Measurements from ENCODE around the gene MREG.
A peak's percentile ranks its signal among the peaks of the same experiment; 100 is the strongest.
"Not testable (repeated sequence)": the region's sequence is repeated elsewhere in the genome, so short reads cannot be mapped to it uniquely, and the experiment has no call there.

MREG gene

DNA sequence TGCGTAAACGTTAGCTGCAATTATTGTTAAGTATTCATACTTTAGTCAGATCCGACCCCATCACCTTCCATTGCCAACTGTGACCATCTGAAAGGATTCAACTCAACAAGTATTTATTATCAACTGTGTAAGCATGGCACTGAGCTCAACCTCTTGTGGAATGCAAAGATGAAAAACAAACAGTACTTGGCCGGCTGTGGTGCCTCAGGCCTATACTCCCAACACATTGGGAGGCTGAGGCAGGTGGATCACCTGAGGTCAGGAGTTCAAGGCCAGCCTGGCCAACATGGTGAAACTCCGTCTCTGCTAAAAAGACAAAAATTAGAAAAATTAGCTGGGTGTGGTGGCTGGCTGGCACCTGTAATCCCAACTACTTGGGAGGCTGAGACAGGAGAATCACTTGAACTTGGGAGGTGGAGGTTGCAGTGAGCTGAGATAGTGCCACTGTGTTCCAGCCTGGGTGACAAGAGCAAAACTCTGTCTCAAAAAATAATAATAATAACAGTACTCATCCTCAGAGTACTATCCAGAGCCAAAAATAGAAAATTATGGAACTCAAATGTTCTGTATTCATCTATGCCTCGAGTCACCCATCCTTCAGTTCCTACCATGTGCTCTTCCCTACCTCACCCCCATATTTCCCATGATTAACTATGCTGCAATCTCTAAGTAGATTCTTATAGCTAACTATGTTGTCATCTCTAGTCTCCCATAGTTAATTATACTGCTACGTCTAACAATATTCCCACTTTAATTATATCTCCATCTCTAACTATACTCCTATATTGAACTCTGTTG is 8.6 kb upstream of the MREG start:
- DNase-seq (ENCODE audit: low spot score), result no peak

DNA sequence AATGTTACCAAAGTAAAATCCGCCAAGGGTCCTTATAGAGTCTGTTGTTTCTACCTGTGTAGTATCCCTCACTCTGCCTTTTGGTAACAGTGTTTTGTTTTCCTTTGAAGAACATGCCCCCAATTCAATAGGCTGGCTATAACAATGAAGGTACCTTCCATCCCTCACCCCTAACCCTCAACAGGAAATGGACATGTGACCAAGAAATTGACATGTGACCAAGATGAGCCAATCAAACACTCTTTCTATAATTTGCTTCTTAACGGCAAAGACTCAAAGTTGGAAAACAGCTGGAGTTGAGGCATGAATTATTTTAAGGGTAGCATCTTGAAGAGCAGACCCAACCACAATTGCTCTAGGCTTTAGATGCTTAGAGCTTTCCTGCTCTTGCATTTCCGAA is 5.4 kb upstream of the MREG start:
- DNase-seq (ENCODE audit: low spot score), result no peak

DNA sequence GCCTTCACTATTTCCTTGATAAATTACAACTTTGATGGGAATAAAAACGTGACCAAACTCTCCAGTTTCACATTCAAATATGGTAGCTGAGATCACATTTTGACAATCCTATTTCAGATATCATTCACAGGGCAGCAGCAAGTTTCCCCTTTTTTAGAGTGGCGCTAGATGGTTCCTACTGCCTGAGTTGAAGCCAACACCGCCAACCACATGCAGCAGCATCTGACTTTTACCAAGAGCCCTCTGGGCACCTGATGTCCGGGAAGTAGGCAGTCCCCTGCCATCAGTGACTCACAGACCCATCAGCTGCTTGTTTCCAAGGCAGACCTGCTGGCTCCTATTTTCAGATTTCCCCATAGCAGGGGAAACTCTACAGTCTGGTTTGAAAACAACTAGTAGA is 4.0 kb upstream of the MREG start:
- no peak for DNase-seq (ENCODE audit: low spot score)

DNA sequence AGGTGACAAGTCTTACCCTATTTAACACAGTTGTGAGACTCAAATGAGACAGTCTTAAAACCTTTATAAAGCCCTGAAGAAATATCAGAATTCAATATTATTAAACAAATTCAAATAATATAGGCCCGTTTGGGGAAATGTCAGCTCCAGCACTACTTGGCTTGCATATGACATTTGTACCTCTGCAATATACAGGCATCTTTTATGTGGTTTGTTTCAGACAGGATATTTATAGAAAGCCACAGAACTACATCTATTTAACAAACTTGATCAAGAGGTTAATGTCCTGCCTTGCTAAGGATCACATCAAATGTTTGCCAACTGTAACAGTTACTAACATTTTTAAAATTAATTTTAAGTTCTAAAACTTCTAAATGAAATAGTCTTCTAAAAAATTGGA is 3.2 kb upstream of the MREG start:
- DNase-seq (ENCODE audit: low spot score), result no peak

DNA sequence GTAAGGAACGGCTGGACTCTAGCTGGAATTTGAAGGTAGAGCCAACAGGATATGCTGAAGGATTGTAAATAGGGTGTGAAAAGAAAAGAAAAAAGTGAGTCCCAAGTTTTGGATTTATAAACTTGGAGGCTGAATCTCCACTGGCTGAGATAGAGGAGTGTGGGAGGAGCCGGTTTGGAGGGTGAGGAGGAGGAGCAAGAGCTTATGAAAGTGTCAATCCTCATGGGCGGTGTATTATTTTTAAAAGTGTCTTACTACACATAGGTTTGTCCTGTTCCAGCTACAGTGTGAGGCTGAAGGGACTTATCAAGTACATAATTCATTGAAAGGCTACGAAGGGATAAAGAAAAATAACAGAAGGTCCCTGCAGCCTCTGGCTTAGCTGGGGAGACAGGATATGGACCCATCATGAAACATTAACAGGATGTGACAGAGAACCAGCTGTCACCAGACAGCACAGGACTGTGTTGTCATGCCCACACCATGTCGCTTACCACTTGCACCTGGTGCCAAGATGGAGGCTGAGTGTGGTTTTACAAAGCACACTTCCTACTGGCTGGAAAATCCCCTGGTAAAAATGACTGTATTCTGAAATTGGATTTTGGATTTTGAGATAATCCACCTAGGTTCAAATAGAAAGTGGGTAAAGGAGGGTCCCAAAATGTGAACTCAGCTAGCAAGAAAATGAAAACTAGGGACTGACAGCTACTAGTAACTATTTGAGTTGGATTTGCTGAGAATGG is 2.5 kb upstream of the MREG start:
- DNase-seq (ENCODE audit: low spot score), result peak; percentile 45

DNA sequence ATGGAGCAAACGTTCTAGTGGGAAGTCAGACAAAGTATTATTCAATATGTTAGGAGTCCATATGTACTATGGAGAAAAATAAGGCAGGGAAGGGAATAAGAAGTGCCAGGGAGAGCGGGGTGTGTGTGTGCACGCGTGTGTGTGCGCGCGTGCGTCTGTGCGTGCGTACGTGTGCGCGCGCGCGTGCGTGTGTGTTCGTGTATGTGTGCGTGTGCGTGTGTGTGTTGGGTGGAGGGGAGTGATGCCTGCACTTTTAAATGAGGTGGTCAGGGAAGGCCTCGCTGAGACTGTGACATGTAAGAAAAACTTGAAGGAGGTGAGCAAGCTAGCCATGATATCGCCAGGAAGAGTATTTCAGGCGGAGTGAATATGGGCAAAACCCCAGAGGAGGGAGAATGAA is 1.6 kb upstream of the MREG start:
- DNase-seq (ENCODE audit: low spot score), result no peak

DNA sequence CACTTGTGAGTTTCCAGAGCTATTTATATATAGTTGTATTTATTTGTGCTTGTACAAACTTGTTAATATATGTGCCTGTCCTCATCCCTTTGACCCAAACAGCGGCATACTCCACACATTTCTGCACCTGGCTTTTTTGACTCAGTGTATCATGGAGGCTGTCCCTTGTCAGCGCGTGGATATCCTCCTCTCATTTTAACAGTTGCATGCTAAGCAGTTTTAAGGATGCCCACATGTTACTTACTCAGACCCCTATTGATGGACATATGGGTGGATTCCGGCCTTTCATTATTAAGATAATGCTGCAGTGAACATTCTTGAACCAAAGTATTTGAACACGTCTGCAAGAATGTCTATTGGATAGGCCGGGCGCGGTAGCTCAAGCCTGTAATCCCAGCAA is 655 bp upstream of the MREG start:
- no peak for DNase-seq (ENCODE audit: low spot score)

DNA sequence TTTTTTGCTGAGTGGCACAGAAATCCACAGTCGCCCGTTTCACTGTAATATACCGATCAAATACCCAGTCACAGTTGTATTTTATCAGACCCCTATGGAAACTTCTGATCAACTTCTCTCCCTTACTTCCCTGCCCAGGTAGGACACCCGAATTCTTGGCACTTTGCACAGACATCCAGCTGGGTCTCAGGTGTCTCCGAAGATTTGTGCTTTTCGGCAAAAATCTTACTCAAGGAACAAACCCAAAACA is 596 bp downstream of the MREG start:
- no peak for DNase-seq (ENCODE audit: low spot score)

DNA sequence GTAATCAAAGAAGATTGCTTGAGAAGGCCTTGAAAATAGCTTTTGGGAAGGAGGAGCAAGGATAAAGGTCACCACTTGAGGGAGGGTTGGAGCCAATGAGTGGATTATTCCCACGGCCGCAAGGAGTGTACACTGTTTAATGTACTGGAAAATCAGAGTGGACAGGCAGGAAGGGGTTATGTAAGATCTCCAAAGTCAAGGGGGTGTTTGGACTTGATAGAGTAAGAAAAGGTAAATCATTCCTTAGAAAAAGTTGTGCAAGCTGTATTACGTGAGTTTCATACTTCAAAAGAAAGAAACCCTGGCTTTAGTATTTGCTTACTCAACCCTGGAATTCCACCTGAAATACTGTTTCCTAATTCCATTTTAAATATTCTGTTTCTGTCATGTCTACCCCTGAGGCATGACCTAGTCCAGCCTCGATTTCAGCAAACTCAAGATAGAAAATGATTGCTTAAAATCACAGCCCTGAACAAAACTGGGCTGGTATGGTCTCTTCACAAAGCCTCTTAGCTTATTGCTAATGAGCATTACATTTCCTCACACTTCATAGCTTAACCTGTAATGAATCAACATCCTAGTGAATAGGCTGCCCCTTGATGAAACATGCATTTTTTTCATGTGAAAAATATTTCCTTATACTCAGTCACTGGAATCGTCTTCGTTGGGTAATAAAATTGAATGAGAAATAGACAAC is 1.1 kb downstream of the MREG start:
- peak; percentile 81 for DNase-seq (ENCODE audit: low spot score)

DNA sequence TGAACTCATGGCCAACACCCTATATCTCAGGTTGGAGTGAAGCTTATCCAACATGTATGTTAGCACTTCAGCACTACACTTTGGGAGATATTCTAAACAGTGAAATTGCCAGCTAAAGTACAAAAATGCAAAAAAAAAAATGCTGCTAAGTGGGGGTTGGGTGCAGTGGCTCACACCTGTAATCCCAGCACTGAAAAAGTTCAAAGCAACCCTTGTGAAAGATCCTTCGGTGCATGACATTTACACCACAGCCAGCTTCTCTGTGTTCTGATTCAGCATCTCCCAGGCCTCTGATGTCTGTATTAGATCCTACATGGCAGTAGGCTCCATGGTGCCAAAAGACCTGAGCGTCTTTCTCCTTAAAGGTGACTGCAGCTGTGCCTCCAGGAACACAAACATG is 4.1 kb downstream of the MREG start:
- not testable (repeated sequence) for DNase-seq (ENCODE audit: low spot score)

DNA sequence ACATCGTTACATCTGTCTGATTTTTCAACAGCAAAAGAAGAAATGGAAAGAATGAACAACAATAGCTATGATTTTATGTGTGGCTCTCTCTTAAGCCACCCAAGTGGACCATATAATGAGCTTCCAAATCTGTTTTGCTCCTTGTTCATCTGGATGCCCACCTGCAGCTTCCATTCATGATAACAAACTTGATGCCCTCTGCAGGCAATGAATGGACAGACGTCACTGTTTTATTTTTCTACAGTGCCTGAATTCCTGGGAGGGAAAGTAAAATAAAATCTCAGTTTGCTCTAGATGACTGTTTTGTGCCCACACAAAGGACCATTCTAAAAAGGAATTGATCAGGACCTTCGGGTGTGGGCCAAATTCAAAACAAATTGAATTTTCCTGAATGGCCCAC is 5.0 kb downstream of the MREG start:
- DNase-seq (ENCODE audit: low spot score), result no peak

DNA sequence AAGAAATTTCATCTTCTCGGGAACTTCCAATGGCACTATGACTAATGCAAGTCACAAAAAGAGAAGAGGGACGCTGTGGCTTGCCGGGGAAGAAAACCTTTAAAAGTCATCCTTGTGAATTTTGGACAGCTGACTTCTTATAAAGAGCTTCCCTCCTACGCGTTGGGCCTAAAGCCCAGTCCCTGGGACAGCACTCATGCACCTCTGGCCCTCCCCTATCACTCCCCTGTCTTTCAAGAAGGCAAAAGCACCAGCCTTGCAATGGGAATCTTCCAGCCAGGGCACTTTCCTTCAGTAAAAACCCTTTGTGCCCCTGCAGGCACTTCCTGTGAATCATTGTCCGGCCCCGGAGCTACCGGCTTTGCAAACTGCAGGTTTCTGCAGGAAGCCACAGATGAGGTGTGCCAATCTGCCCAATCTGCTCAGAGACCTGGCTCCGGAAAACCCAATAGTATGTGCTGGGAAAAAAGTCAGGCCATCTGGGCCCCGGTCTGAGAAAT is 7.1 kb downstream of the MREG start:
- no peak for DNase-seq (ENCODE audit: low spot score)

DNA sequence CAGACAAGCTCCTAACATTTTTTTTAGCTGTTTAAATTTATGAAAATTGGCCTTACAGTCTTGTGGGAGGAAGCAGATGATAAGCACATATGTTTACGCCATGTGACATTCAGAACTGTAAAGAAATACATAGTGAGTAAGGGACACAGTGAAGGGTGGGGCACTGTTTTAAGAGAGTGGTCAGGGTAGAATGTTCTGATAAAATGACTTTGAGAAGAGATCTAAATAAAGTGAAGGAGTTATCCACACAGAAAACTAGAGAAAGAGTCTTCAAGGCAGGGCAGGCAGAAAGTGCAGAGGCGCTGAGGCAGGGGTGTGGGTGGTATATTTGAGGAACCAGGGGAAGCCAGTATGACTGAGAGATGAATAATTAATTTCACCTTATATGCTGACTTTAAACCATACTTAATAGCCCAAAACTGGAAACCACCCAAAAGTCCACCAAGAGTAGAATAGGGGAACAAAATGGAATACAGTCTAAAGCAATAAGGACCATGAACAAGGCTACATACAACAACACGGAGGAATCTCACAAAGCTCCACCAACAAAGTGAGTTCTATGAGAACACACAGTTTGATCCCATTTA is 8.6 kb downstream of the MREG start:
- no peak for DNase-seq (ENCODE audit: low spot score)

DNA sequence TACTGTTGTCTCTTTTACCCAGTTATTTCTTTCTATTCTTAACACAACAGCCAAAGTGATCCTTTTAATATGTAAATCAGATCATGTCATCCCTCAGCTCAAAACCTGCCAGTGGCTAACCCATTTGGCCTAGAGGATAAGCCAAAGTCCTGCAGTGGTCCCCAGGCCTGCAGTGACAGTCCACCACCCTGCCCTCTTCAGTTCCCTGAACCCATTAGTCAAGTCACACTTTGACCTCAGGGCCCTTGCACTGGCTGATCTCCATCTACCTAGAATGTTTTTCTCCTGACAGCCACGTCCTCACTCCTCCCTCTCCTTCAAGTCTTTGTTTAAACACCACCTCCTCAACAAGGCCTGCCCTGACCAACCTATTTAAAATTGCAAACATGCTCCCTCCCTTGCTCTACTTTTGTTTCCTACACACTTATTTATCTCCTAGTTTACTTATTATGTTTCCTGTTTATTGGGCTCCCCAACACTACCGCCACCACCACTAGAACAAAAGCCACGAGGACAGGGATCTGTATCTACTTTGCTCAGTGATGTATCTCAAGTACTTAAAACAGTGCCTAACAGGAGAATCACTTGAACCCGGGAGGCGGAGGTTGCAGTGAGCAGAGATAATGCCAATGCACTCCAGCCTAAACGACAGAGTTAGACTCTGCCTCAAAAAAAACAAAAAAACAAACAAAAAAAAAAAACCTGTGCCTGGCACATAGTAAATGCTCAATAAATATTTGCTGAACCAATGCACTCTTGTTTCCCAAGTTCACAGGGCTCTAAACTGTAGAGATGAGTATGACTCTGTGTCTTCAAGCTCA is 9.3 kb downstream of the MREG start:
- DNase-seq (ENCODE audit: low spot score), result no peak

DNA sequence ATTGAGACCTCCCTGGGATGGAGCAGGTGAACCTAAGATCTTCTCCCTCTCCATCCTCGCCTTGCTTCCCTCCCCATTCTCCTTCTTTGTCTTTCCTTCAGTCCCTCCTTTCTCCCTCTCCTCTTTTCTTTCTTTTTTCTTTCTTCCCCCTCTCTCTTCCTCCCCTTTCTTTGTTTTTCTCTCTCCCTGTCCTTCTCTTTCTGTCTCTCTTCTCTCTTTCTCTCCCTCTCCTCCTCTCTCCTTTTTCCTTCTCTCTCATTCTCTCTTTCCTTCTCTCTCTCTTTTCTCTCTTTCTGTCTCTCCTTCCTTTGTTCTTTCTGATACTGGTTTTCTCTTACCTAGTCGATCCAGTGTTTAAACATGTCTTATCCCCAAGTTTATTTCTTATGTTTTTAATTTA is 10.7 kb downstream of the MREG start:
- no peak for DNase-seq (ENCODE audit: low spot score)

DNA sequence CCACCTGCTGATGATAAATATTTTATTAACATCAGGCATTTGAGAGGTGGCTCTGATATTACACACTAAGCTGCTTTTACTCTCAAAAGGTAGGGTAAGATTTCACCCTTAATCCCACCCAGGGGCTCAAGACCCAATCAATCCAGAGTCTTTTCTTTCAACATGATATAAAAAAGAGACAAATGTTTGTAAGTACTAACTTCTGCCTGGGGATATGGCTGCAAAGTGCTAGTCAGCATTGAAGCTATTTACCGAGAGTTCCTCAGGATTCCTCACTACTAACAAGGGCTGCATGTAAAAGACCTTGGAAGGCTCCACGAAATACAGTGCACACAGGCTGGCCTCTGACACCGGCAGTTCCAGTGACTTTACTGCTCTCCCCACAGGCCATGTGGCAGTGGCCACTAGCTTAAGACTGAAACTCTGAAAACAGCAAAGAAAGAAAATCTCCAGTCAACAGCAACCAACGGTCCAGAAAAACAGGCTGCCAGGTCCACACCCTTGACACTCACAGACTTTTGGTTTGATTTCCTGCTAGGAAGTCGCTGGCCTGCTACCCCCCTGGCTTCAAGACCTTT is 11.2 kb downstream of the MREG start:
- no peak for DNase-seq (ENCODE audit: low spot score)

DNA sequence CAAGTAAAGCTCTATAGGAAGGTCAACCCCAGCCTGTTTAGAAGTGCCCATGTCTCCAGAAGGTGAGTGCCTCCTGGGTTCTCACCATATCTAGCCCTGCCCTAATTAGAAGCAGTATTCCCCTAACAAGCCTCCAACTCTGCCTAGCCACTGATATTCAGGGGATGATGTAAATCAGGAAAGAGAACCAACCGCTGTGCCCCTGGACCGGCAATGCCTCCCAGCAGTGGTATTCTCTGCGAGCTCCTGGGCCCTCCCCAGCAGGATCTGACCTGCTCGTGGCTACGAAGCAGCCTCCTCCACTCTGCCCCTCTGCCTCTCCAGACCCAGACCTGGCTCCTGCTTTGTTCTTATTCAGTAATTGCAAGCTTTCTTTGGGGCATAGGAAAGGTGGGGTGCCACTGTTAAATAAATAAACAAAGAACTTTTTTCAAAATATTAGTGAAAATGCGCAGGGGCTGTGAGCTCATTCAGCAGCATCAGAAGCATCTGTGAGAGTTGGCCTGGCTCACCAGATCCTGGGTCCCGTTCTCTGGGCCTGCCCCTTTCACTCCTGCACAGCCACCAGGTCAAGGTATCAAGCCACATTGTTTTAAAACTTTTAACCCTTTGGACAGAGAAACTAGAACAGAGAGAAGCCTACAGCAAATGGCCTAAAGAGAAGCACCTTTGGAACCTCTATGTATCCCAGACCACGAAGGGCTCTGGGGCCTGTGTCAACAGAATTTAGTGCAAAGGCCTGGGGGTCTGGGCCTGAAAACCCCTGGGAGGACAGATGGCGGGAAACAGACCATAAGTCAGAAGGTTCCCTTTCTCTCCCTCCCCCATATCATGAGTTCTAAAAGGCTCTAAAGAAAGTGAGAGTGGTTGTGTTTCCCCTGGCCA is 11.9 kb downstream of the MREG start:
- no peak for DNase-seq (ENCODE audit: low spot score)

DNA sequence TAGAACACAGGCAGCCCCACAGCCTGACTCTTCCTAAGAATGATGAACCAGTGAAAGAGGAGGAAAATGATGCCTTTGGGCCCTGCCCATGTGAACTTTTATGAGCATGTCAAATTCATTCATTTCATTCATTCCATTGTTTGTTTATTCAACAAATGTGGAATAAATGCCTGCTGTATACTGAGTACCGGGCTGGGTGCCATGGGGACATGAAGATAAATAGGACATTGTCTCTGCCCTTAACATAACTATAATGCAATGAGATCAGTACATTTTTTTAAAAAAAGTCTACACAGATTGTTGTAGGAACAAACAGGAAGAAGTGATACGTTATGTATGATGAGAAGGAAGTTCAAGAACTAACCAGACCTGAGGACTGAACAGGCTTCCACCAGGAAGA is 14.7 kb downstream of the MREG start:
- no peak for DNase-seq (ENCODE audit: low spot score)

DNA sequence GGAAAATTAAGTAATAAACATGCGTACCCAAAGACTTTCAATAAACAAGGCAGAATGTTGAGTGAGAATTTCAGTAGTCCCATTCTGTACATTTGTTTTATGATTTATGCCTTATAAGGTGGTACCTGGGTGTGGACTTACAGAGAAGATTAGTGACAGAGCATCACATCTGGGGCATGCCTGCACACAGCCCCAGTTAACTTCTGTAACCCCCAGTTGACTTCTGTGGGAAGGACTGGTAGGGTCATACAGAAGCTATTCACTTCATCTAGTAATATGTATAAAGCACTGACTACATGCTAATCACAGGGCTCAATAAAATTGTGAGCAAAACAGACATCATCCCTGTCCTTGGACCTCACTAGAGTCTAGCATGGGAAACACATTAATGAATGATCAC is 16.1 kb downstream of the MREG start:
- no peak for DNase-seq (ENCODE audit: low spot score)

DNA sequence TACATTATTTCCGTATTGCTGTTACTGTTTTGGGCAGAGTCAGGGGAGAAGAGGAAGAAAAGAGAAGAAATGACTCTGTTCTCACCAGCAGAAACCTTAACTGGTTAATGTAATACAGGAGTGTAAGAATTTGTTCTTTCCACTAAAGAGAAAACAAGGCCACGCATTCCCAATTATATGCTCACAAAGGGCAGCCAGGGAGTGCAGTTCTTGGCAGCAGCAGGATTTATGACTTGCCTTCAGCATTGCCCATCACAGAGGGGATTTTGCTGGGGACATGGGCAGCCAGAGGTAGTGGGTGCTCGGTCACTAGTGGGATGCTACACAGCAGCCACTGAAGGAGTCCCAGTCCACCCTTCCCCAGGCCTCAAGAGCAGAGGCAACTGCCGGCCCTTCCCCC is 18.4 kb downstream of the MREG start:
- DNase-seq (ENCODE audit: low spot score), result no peak

Measured in RKO (cell line).